HCT116 (cell line): ENCODE measurements around the gene HCRT. TPM values are rescaled to one million over a fixed set of nuclear protein-coding genes. Genes with fewer than 3 reads are reported as not detected.

Source experiments
- ATAC-seq: fragments of 200-7000 bp; cut with Tn5 transposase; 2 replicates; pipeline ENCODE4 v1.9.1; 2020; ENCODE audit warnings: mild to moderate bottlenecking, moderate library complexity
- BruUV-seq: library from RNA; stranded (reverse); fragments of 400-500 nt; replicated peaks from 2 replicates; lab custom pipeline; 2021; lab: Mats Ljungman, UMichigan
- CTCF ChIA-PET: fragments of 300-600 bp; sonication (Branson Sonifier 250); formaldehyde crosslinking; loops from one replicate; lab custom pipeline; 2021; ENCODE audit warnings: antibody characterized with exemption; lab: Charles Lee
- POLR2A ChIA-PET: fragments of 300-600, 350-600 bp; sonication (Branson Sonifier 250); formaldehyde crosslinking; loops from one replicate; lab custom pipeline; 2021; ENCODE audit warnings: antibody characterized with exemption; lab: Charles Lee
- RAD21 ChIA-PET, 2 experiments: fragments of 300-600 bp; sonication (Branson Sonifier 250); formaldehyde crosslinking; loops; one replicate each; lab custom pipeline; 2023; ENCODE audit warnings: low total read pairs in 2 of 2; ENCODE audit not compliant: uncharacterized antibody in 2 of 2, unreplicated experiment in 2 of 2, low non-redundant PET in 1 of 2; lab: Charles Lee
- DNase-seq: peaks from one replicate; pipeline ENCODE4 v3.0.0-alpha.2; 2010; ENCODE audit warnings: low read depth, low spot score
- H2AFZ ChIP-seq: fragments of 200-600 bp; shearing (Covaris generic), sonication (generic); 2 replicates; pipeline ENCODE4 v1.6.1; 2017; ENCODE audit warnings: low read depth, mixed run types, mixed read lengths, antibody characterized with exemption, low read length; ENCODE audit not compliant: poor library complexity, severe bottlenecking
- H3K27ac ChIP-seq: 2 replicates; pipeline ENCODE4 v1.5.1; 2012; ENCODE audit warnings: low read depth, low read length
- H3K27me3 ChIP-seq: fragments of 200-600 bp; sonication (generic); 2 replicates; pipeline ENCODE4 v1.6.1; 2016; ENCODE audit warnings: mixed run types, low read length, mixed read lengths; ENCODE audit not compliant: insufficient read depth
- H3K36me3 ChIP-seq, 2 experiments: fragments of 200-500 bp in 1 of 2; fragments of 200-600 bp in 1 of 2; sonication (Bioruptor generic) in 1 of 2; sonication (generic) in 1 of 2; 2 replicates each; pipeline versions ENCODE4 v1.5.1 to v1.6.1; 2014 to 2016; ENCODE audit warnings: low read length in 2 of 2, inconsistent platforms in 1 of 2, mixed read lengths in 1 of 2, mixed run types in 1 of 2; ENCODE audit not compliant: insufficient read depth in 2 of 2, control insufficient read depth in 1 of 2
- H3K4me1 ChIP-seq, 2 experiments: fragments of 200-600 bp in 1 of 2; sonication (generic) in 1 of 2; 2 replicates each; pipeline versions ENCODE4 v1.5.1 to v1.6.1; 2012 to 2017; ENCODE audit warnings: low read length in 2 of 2, inconsistent platforms in 1 of 2, mild to moderate bottlenecking in 1 of 2, mixed read lengths in 1 of 2, mixed run types in 1 of 2, moderate library complexity in 1 of 2; ENCODE audit not compliant: insufficient read depth in 2 of 2, control insufficient read depth in 1 of 2
- H3K4me2 ChIP-seq: fragments of 200-600 bp; sonication (generic); 2 replicates; pipeline ENCODE4 v1.6.1; 2017; ENCODE audit warnings: mixed run types, low read length, mixed read lengths
- H3K4me3 ChIP-seq, 2 experiments: fragments of 200-600 bp in 1 of 2; sonication (generic) in 1 of 2; replicated peaks in 1 of 2; 2 replicates each; pipeline ENCODE4 v1.5.1; 2011 to 2016; ENCODE audit warnings: low read length in 2 of 2, control low read depth in 1 of 2, low read depth in 1 of 2, mild to moderate bottlenecking in 1 of 2, mixed read lengths in 1 of 2, mixed run types in 1 of 2
- H3K79me2 ChIP-seq: fragments of 200-600 bp; sonication (generic); 2 replicates; pipeline ENCODE4 v1.6.1; 2017; ENCODE audit warnings: mild to moderate bottlenecking, mixed run types, low read length, moderate library complexity, mixed read lengths; ENCODE audit not compliant: insufficient read depth
- H3K9ac ChIP-seq: fragments of 200-600 bp; sonication (generic); 2 replicates; pipeline ENCODE4 v1.6.1; 2016; ENCODE audit warnings: low read length, mixed read lengths
- H3K9me2 ChIP-seq: fragments of 200-600 bp; sonication (generic), shearing (Covaris generic); 2 replicates; pipeline ENCODE4 v1.6.1; 2017; ENCODE audit warnings: mixed run types, mild to moderate bottlenecking, moderate library complexity; ENCODE audit not compliant: insufficient read depth
- H3K9me3 ChIP-seq, 2 experiments: fragments of 200-500 bp in 1 of 2; fragments of 200-600 bp in 1 of 2; sonication (Bioruptor generic) in 1 of 2; sonication (generic) in 1 of 2; 2 replicates each; pipeline ENCODE4 v1.6.1; 2014 to 2017; ENCODE audit warnings: low read length in 2 of 2, mixed read lengths in 2 of 2, inconsistent platforms in 1 of 2, low read depth in 1 of 2, mild to moderate bottlenecking in 1 of 2, mixed run types in 1 of 2, moderate library complexity in 1 of 2; ENCODE audit not compliant: control insufficient read depth in 1 of 2, insufficient read depth in 1 of 2
- H4K20me1 ChIP-seq: fragments of 200-600 bp; sonication (generic), shearing (Covaris generic); 2 replicates; pipeline ENCODE4 v1.6.1; 2017; ENCODE audit warnings: mixed run types, mild to moderate bottlenecking, moderate library complexity; ENCODE audit not compliant: insufficient read depth
- CEBPB ChIP-seq: IDR thresholded peaks from 2 replicates; pipeline ENCODE4 v1.6.1; 2012; ENCODE audit warnings: low read depth
- EGR1 ChIP-seq: IDR thresholded peaks from 2 replicates; pipeline ENCODE4 v1.6.1; 2012; ENCODE audit warnings: low read depth
- ELF1 ChIP-seq: IDR thresholded peaks from 2 replicates; pipeline ENCODE4 v1.6.1; 2012; ENCODE audit warnings: low read depth, borderline replicate concordance
- EZH2 ChIP-seq: fragments of 200-600 bp; sonication (generic); IDR thresholded peaks from 2 replicates; pipeline ENCODE4 v1.6.1; 2017; ENCODE audit warnings: antibody characterized with exemption, mixed run types
- EZH2phosphoT487 ChIP-seq: fragments of 200-600 bp; IDR thresholded peaks from 2 replicates; pipeline ENCODE4 v1.6.1; 2018; ENCODE audit warnings: antibody characterized with exemption, borderline replicate concordance
- FOSL1 ChIP-seq: IDR thresholded peaks from 2 replicates; pipeline ENCODE4 v1.6.1; 2012; ENCODE audit warnings: low read depth
- JUND ChIP-seq: IDR thresholded peaks from 2 replicates; pipeline ENCODE4 v1.6.1; 2012
- POLR2A ChIP-seq: IDR thresholded peaks from 2 replicates; pipeline ENCODE4 v1.7.0; 2011; ENCODE audit warnings: borderline replicate concordance; ENCODE audit not compliant: insufficient read depth, insufficient read length; ENCODE audit errors: extremely low read depth
- SIN3A ChIP-seq: IDR thresholded peaks from 2 replicates; pipeline ENCODE4 v1.6.1; 2012; ENCODE audit warnings: low read depth
- SP1 ChIP-seq: IDR thresholded peaks from 2 replicates; pipeline ENCODE4 v1.6.1; 2012; ENCODE audit warnings: low read depth
- SRF ChIP-seq: IDR thresholded peaks from 2 replicates; pipeline ENCODE4 v1.6.1; 2012; ENCODE audit warnings: low read depth
- YY1 ChIP-seq: IDR thresholded peaks from 2 replicates; pipeline ENCODE4 v1.6.1; 2011; ENCODE audit warnings: low read length, low read depth, moderate library complexity, mild to moderate bottlenecking; ENCODE audit not compliant: insufficient replicate concordance; ENCODE audit errors: extremely low read depth
- ZFX ChIP-seq: fragments of 450-650 bp; IDR thresholded peaks from 2 replicates; pipeline ENCODE4 v1.6.1; 2017
- ZNF274 ChIP-seq: fragments of 200-500 bp; sonication (Bioruptor generic); IDR thresholded peaks from 2 replicates; pipeline ENCODE4 v1.6.1; 2014; ENCODE audit warnings: mild to moderate bottlenecking, low read depth, low read length, inconsistent platforms
- intact Hi-C: fragments of 100-400 bp; cut with micrococcal nuclease; formaldehyde crosslinking; loops from 2 replicates; pipeline ENCODE4 v1.10.0; 2022
- total RNA-seq: library from RNA; stranded (reverse); gene quantifications from one replicate; pipeline ENCODE4 v1.2.1, GENCODE V29; 2021; ENCODE audit not compliant: unreplicated experiment
- TF ChIP-seq, protein P1 (sequence below): IDR thresholded peaks from 2 replicates; pipeline ENCODE4 v1.6.1; 2012; ENCODE audit warnings: low read depth
- TF ChIP-seq, protein P2 (sequence below): IDR thresholded peaks from 2 replicates; pipeline ENCODE4 v1.6.1; 2012
- TF ChIP-seq, protein P3 (sequence below): IDR thresholded peaks from 2 replicates; pipeline ENCODE4 v1.6.1; 2012
- TF ChIP-seq, protein P4 (sequence below): IDR thresholded peaks from 2 replicates; pipeline ENCODE4 v1.6.1; 2011; ENCODE audit warnings: mild to moderate bottlenecking, low read length, moderate library complexity; ENCODE audit not compliant: insufficient replicate concordance; ENCODE audit errors: extremely low read depth
- TF ChIP-seq, protein P5 (sequence below), 3 experiments: fragments of 200-600 bp in 1 of 3; sonication (generic) in 1 of 3; IDR thresholded peaks in 2 of 3; conservative IDR thresholded peaks in 1 of 3; 2 replicates each; pipeline ENCODE4 v1.5.1; 2012 to 2017; ENCODE audit warnings: low read depth in 2 of 3, low read length in 2 of 3, antibody characterized with exemption in 1 of 3, borderline replicate concordance in 1 of 3, control low read depth in 1 of 3, mild to moderate bottlenecking in 1 of 3, mixed read lengths in 1 of 3, mixed run types in 1 of 3, moderate library complexity in 1 of 3; ENCODE audit not compliant: insufficient read depth in 1 of 3

Gene HCRT
- total RNA-seq, 1 experiment from 2014 or later = not detected

GRCh38 chr17:42188749-42189650 is 3.7 kb upstream of the HCRT start:
- ChIA-PET CTCF (no interaction called here), POLR2A (no interaction called here)
- BruUV-seq = no TSS peak
- intact Hi-C loops = no loop called here
- H2AFZ ChIP-seq = no peak overlapping the region
- no peaks in the 10 kb centered on the region for H3K36me3 ChIP-seq
- no peaks in the 10 kb centered on the region for H4K20me1 ChIP-seq
- no peaks in the 10 kb centered on the region for H3K9me2 ChIP-seq
- H3K4me3 ChIP-seq = no peak overlapping the region
- H3K4me2 ChIP-seq = no peak overlapping the region
- H3K4me1 ChIP-seq = peaks cover 11 to 22% of the 10 kb centered on the region in 2 experiments; a peak in 3 of 4 replicates
- TF ChIP-seq SIN3A = no peak
- TF ChIP-seq, protein P1, sequence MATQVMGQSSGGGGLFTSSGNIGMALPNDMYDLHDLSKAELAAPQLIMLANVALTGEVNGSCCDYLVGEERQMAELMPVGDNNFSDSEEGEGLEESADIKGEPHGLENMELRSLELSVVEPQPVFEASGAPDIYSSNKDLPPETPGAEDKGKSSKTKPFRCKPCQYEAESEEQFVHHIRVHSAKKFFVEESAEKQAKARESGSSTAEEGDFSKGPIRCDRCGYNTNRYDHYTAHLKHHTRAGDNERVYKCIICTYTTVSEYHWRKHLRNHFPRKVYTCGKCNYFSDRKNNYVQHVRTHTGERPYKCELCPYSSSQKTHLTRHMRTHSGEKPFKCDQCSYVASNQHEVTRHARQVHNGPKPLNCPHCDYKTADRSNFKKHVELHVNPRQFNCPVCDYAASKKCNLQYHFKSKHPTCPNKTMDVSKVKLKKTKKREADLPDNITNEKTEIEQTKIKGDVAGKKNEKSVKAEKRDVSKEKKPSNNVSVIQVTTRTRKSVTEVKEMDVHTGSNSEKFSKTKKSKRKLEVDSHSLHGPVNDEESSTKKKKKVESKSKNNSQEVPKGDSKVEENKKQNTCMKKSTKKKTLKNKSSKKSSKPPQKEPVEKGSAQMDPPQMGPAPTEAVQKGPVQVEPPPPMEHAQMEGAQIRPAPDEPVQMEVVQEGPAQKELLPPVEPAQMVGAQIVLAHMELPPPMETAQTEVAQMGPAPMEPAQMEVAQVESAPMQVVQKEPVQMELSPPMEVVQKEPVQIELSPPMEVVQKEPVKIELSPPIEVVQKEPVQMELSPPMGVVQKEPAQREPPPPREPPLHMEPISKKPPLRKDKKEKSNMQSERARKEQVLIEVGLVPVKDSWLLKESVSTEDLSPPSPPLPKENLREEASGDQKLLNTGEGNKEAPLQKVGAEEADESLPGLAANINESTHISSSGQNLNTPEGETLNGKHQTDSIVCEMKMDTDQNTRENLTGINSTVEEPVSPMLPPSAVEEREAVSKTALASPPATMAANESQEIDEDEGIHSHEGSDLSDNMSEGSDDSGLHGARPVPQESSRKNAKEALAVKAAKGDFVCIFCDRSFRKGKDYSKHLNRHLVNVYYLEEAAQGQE = no peak
- no peak for TF ChIP-seq EZH2
- TF ChIP-seq YY1 = no peak
- TF ChIP-seq POLR2A = no peak
- TF ChIP-seq FOSL1 = no peak
- no peak for TF ChIP-seq EGR1
- TF ChIP-seq, protein P2, sequence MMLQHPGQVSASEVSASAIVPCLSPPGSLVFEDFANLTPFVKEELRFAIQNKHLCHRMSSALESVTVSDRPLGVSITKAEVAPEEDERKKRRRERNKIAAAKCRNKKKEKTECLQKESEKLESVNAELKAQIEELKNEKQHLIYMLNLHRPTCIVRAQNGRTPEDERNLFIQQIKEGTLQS = no peak
- no peak for TF ChIP-seq ZNF274
- TF ChIP-seq SP1 = no peak
- no peak for TF ChIP-seq ZFX
- TF ChIP-seq, protein P3, sequence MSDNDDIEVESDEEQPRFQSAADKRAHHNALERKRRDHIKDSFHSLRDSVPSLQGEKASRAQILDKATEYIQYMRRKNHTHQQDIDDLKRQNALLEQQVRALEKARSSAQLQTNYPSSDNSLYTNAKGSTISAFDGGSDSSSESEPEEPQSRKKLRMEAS = no peak
- TF ChIP-seq SRF = no peak
- no peak for TF ChIP-seq JUND
- TF ChIP-seq EZH2phosphoT487 = no peak
- TF ChIP-seq ELF1 = no peak
- TF ChIP-seq, protein P4, sequence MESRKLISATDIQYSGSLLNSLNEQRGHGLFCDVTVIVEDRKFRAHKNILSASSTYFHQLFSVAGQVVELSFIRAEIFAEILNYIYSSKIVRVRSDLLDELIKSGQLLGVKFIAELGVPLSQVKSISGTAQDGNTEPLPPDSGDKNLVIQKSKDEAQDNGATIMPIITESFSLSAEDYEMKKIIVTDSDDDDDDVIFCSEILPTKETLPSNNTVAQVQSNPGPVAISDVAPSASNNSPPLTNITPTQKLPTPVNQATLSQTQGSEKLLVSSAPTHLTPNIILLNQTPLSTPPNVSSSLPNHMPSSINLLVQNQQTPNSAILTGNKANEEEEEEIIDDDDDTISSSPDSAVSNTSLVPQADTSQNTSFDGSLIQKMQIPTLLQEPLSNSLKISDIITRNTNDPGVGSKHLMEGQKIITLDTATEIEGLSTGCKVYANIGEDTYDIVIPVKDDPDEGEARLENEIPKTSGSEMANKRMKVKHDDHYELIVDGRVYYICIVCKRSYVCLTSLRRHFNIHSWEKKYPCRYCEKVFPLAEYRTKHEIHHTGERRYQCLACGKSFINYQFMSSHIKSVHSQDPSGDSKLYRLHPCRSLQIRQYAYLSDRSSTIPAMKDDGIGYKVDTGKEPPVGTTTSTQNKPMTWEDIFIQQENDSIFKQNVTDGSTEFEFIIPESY = no peak
- TF ChIP-seq, protein P5, sequence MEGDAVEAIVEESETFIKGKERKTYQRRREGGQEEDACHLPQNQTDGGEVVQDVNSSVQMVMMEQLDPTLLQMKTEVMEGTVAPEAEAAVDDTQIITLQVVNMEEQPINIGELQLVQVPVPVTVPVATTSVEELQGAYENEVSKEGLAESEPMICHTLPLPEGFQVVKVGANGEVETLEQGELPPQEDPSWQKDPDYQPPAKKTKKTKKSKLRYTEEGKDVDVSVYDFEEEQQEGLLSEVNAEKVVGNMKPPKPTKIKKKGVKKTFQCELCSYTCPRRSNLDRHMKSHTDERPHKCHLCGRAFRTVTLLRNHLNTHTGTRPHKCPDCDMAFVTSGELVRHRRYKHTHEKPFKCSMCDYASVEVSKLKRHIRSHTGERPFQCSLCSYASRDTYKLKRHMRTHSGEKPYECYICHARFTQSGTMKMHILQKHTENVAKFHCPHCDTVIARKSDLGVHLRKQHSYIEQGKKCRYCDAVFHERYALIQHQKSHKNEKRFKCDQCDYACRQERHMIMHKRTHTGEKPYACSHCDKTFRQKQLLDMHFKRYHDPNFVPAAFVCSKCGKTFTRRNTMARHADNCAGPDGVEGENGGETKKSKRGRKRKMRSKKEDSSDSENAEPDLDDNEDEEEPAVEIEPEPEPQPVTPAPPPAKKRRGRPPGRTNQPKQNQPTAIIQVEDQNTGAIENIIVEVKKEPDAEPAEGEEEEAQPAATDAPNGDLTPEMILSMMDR (IDR thresholded peaks at IDR 0.05 in 2 of 3, conservative IDR thresholded peaks at IDR 0.05 in 1 of 3; ENCODE audit: borderline replicate concordance in 1 of 3, insufficient read depth in 1 of 3, low read depth in 2 of 3, low read length in 2 of 3) = no peak
- no peak for TF ChIP-seq CEBPB
- TF ChIP-seq, all 23 proteins: peak for 0
- DNase-seq (no peak), ATAC-seq (no peak)
- RAD21 ChIA-PET = no interaction called here
- H3K9ac ChIP-seq = no peak overlapping the region
- H3K27ac ChIP-seq = no peak overlapping the region
- no peaks in the 10 kb centered on the region for H3K27me3 ChIP-seq
- H3K79me2 ChIP-seq = no peaks in the 10 kb centered on the region
- no peaks in the 10 kb centered on the region for H3K9me3 ChIP-seq
